NB4 (cell line): ENCODE data around the gene GPRIN2.
"Not testable (repeated sequence)": the region's sequence is repeated elsewhere in the genome, so short reads cannot be mapped to it uniquely, and the experiment has no call there.

Experiments used
- DNase-seq: peaks from one replicate; pipeline ENCODE4 v3.0.0; 2010; ENCODE audit warnings: low read depth
- H3K4me3 ChIP-seq: one replicate; pipeline ENCODE4 v1.5.1; 2011; ENCODE audit warnings: mild to moderate bottlenecking, low read depth, low read length, moderate library complexity
- MYC ChIP-seq: IDR thresholded peaks from 2 replicates; pipeline ENCODE4 v1.6.1; 2011; ENCODE audit warnings: low read depth, low read length
- POLR2A ChIP-seq: IDR thresholded peaks from 2 replicates; pipeline ENCODE4 v1.6.1; 2011; ENCODE audit warnings: mild to moderate bottlenecking; ENCODE audit not compliant: insufficient read length; ENCODE audit errors: extremely low read depth
- TF ChIP-seq, protein P1 (sequence below): IDR thresholded peaks from one replicate; pipeline ENCODE4 v1.5.1; 2012; ENCODE audit warnings: low read depth, low read length
- TF ChIP-seq, protein P2 (sequence below): IDR thresholded peaks from 2 replicates; pipeline ENCODE4 v1.6.1; 2011; ENCODE audit warnings: low read depth, low read length

GPRIN2 gene

DNA sequence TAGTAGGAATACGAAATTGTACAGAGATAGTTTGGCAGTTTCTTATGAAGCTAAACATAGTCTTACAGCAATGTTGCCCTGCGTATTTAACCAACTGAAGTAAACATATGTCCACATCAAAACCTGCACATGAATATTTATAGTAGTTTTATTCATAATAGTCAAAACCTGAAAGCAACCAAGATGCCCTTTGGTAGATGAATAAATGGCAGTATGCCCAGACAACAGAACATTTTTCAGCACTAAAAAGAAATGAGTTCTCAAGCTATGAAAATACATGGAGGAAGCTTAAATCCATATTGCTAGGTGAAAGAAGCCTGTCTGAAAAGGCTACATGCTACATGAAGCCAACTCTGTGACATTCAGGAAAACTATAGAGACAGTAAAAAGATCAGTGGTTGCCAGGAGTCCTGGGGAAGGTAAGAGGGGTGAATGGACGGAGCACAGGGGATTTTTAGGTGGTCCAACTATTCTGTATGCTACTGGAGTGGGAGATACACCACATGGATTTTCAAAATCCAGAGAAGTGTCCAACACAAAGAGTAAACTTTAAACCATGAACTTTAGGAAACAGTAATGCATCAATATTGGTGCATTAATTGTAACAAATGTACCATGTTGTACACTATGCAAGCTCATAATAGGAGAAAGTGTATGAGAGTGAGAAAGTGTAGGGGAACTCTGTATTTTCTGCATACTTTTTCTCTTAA lies 17.6 kb downstream of the GPRIN2 start:
- no peak overlapping the region for H3K4me3 ChIP-seq
- TF ChIP-seq POLR2A (no peak), MYC (no peak)
- TF ChIP-seq, protein P1, sequence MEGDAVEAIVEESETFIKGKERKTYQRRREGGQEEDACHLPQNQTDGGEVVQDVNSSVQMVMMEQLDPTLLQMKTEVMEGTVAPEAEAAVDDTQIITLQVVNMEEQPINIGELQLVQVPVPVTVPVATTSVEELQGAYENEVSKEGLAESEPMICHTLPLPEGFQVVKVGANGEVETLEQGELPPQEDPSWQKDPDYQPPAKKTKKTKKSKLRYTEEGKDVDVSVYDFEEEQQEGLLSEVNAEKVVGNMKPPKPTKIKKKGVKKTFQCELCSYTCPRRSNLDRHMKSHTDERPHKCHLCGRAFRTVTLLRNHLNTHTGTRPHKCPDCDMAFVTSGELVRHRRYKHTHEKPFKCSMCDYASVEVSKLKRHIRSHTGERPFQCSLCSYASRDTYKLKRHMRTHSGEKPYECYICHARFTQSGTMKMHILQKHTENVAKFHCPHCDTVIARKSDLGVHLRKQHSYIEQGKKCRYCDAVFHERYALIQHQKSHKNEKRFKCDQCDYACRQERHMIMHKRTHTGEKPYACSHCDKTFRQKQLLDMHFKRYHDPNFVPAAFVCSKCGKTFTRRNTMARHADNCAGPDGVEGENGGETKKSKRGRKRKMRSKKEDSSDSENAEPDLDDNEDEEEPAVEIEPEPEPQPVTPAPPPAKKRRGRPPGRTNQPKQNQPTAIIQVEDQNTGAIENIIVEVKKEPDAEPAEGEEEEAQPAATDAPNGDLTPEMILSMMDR, result no peak
- TF ChIP-seq, protein P2, sequence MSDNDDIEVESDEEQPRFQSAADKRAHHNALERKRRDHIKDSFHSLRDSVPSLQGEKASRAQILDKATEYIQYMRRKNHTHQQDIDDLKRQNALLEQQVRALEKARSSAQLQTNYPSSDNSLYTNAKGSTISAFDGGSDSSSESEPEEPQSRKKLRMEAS, result no peak
- DNase-seq, result no peak

- H3K4me3 ChIP-seq, result no peak overlapping the region
- no peak for DNase-seq
- TF ChIP-seq, protein P1, result no peak
- TF ChIP-seq POLR2A (no peak), MYC (no peak)
- TF ChIP-seq, protein P2, result no peak
These were observed 18.3 kb downstream of the GPRIN2 start for GRCh38 chr10:46538155-46538554.

- DNase-seq, result no peak
- H3K4me3 ChIP-seq, result no peak overlapping the region
- TF ChIP-seq MYC (no peak), POLR2A (no peak)
- TF ChIP-seq, protein P1, result no peak
- TF ChIP-seq, protein P2, result no peak
These were observed 19.1 kb downstream of the GPRIN2 start for GRCh38 chr10:46537309-46537708.

GRCh38 chr10:46536781-46537180 lies 19.7 kb downstream of the GPRIN2 start:
- TF ChIP-seq, protein P1, result no peak
- TF ChIP-seq MYC, result no peak
- TF ChIP-seq POLR2A, result no peak
- TF ChIP-seq, protein P2, result no peak
- no peak overlapping the region for H3K4me3 ChIP-seq
- no peak for DNase-seq

- H3K4me3 ChIP-seq, result no peak overlapping the region
- TF ChIP-seq MYC, result no peak
- TF ChIP-seq, protein P2, result no peak
- TF ChIP-seq POLR2A, result no peak
- TF ChIP-seq, protein P1, result no peak
- DNase-seq, result no peak
These were observed 20.3 kb downstream of the GPRIN2 start for GRCh38 chr10:46536171-46536570.

GRCh38 chr10:46534828-46535524 lies 21.5 kb downstream of the GPRIN2 start:
- DNase-seq, result no peak
- TF ChIP-seq POLR2A, result no peak
- TF ChIP-seq, protein P2, result no peak
- TF ChIP-seq MYC, result no peak
- TF ChIP-seq, protein P1, result no peak

GRCh38 chr10:46532256-46532655 lies 24.2 kb downstream of the GPRIN2 start:
- H3K4me3 ChIP-seq, DNase-seq: not testable (repeated sequence)

More at GRCh38 chr10:46534828-46535524, 21.5 kb downstream of the GPRIN2 start:
- H3K4me3 ChIP-seq, result no peak overlapping the region
